Thyroid gland (tissue), 4 donors: Measurements from ENCODE around the gene PLK5.

Experiments
- CTCF ChIP-seq, 6 experiments: fragments of 200-600 bp in 3 of 6; fragments of 450-650 bp in 3 of 6; sonication (generic) in 3 of 6; IDR thresholded peaks; one replicate each; pipeline ENCODE4 v1.5.1; 2016 to 2019; ENCODE audit warnings: antibody characterized with exemption in 6 of 6, mild to moderate bottlenecking in 2 of 6, inconsistent platforms in 1 of 6, moderate library complexity in 1 of 6
- POLR2A ChIP-seq, 2 donors: fragments of 450-650 bp; IDR thresholded peaks; one replicate each; pipeline ENCODE4 v1.6.1; 2017; ENCODE audit warnings: antibody characterized with exemption in 2 of 2, mild to moderate bottlenecking in 2 of 2, moderate library complexity in 1 of 2

GRCh38 chr19:1511318-1512317 is 12.3 kb upstream of the PLK5 start:
- TF ChIP-seq CTCF (IDR thresholded peaks at IDR 0.05) = no peak
- TF ChIP-seq POLR2A (IDR thresholded peaks at IDR 0.05) = no peak
